ENCODE data around the gene SLC5A2. TPM values are rescaled to one million over a fixed set of nuclear protein-coding genes. Genes with fewer than 3 reads are reported as not detected.
A peak's percentile ranks its signal among the peaks of the same experiment; 100 is the strongest.

Gene SLC5A2
- total RNA-seq, 1 donor from 2014 or later: 0.60 TPM

GRCh38 chr16:31459687-31460581 lies 23.0 kb upstream of the SLC5A2 start:
- peak; percentile 97 for DNase-seq (ENCODE audit: low read depth)

DNA sequence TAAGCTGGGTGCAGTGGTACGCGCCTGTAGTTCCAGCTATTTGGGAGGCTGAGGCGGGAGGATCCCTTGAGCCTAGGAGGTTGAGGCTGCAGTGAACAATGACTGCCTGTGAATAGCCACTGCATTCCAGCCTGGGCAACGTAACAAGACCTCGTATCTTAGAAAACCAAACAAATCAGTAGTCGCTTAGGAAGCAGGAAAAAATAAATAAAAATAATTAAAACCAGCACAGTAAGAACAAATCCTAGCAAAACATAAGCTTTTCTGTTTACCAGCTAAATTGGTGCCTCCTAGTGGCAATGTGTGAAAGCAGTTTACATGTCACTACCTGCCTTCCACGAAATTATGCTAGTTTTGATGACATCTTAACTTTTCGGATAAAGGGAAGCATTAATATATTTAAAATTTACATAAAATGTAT lies 22.3 kb upstream of the SLC5A2 start:
- DNase-seq (ENCODE audit: low read depth): peak; percentile 62

DNA sequence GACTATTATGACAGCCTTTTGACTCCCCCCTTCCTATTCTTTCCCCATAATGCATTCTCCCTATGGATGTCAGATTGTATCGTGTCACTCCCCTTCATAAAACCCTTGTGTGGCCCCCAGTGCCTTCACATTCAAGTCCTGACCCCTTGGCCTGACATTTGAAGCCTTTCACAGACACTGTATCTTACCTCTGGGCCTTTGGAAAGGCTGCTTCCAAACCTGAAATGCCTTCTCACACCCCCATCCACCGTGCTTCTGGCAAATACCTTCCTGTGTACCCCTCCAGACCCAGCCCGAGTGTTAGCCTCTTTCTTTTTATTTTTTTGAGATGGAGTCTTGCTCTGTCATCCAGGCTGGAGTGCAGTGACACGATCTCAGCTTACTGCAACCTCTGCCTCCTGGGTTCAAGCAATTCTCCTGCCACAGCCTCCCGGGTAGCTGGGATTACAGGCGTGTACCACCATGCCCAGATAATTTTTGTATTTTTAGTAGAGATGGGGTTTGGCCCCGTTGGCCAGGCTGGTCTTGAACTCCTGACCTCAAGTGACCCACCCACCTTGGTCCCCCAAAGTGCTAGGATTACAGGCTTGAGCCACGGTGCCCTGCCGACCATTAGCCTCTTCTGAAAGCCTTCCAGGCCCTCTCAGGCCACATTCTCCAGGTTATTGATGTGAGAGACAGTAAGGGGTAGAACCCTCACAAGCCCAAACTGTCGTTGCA lies 21.6 kb upstream of the SLC5A2 start:
- no peak for DNase-seq (ENCODE audit: low read depth)

DNA sequence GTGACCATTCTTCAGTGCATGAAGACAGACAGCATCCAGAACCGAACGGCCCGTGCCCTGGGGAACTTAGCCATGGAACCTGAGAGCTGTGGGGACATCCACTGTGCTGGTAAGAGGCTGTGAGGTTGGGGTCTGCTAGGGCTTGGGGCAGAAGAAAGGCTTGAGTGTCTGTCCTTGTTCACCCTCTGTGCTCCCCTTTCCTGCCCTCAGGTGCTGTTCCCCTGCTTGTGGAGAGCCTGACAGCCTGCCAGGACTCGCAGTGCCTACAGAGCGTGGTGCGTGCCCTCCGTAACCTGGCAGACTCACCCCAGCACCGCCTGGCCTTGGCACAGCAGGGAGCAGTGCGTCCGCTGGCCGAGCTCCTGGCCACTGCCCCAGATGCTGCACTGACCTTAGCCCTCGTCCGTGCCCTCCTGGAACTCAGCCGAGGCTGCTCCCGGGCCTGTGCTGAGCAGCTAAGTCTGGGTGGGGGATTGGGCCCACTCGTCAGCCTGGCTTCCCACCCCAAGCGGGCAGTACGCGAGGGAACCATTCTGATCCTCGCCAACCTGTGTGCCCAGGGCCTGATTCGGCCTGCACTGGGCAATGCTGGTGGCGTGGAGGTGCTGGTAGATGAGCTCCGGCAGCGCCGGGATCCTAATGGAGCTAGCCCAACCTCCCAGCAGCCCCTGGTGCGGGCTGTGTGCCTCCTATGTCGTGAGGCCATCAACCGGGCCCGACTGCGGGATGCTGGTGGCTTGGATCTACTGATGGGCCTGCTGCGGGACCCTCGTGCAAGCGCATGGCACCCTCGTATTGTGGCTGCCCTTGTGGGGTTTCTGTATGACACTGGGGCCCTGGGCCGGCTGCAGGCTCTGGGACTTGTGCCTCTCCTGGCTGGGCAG lies 20.8 kb upstream of the SLC5A2 start:
- DNase-seq (ENCODE audit: low read depth): no peak

DNA sequence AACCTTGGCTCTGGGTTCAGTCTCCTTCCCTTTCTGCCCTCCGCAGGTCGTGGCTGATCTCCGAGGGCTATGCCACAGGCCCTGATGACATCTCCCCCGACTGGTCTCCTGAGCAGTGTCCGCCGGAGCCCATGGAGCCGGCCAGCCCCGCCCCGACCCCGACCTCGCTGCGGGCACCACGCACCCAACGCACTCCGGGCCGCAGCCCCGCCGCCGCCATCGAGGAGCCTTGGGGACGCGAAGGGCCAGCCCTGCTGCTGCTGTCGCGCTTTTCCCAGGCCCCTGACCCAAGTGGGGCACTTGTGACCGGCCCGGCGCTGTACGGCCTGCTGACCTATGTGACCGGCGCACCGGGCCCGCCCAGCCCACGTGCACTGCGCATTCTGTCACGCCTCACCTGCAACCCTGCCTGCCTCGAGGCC lies 18.6 kb upstream of the SLC5A2 start:
- no peak for DNase-seq (ENCODE audit: low read depth)

GRCh38 chr16:31464781-31465260 lies 18.1 kb upstream of the SLC5A2 start:
- DNase-seq (ENCODE audit: low read depth): no peak

- DNase-seq (ENCODE audit: low read depth): no peak
Observed at GRCh38 chr16:31465788-31466370, 17.0 kb upstream of the SLC5A2 start.

GRCh38 chr16:31466381-31466841 lies 16.5 kb upstream of the SLC5A2 start:
- DNase-seq (ENCODE audit: low read depth): no peak

DNA sequence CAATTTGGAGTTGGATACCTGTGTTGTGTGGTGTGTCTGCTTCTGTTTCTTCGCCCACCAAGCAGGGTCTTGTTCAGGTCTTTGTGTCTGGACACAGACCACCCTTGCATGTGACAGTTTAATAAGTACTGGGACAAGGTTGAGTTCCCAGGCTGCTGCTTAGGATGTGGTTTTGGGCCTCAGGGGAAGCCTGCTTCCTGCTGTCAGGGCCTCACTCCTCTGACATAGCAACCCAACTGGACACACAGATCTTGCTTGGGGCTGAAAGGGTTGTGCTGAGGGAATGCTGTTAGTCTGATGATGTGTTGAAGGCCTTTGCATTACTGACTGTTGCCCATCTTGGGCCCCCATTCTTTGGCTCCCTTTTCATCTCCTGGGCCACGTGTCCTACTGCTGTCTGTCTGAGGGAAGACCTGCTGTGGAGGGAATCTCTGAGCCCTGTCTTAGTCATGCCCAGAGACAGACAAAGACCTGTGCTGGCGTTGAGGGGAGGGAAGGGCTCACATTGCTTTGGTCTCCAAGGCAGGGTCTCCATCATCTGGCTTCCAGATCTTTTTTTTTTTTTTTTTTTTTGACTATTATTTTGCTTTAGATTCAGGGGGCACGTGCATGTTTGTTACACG lies 15.7 kb upstream of the SLC5A2 start:
- no peak for DNase-seq (ENCODE audit: low read depth)

GRCh38 chr16:31467858-31468257 lies 15.1 kb upstream of the SLC5A2 start:
- no peak for DNase-seq (ENCODE audit: low read depth)

DNA sequence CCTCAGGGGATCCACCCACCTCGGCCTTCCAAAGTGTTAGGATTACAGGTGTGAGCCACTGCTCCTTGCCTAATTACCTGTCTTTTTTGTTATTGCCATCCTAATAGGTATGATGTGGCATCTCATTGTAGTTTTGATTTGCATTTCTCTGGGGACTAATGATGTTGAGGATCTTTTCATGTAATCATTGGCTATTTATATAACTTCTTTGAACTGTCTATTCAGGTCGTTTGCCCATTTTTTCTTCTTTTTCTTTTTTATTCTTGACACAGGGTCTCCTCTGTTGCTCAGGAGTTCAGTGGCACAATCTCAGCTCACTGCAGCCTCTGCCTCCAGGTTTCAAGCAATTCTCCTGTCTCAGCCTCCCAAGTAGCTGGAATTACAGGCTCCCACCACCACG lies 12.3 kb upstream of the SLC5A2 start:
- DNase-seq (ENCODE audit: low read depth): no peak

GRCh38 chr16:31471241-31471874 lies 11.6 kb upstream of the SLC5A2 start:
- no peak for DNase-seq (ENCODE audit: low read depth)

GRCh38 chr16:31471875-31472708 lies 10.8 kb upstream of the SLC5A2 start, which contains the start of gene TGFB1I1:
TGFB1I1 (plus strand) TSS chr16:31472152; CDS start chr16:31472189, 37 bp downstream.
- DNase-seq (ENCODE audit: low read depth): no peak

- peak; percentile 68 for DNase-seq (ENCODE audit: low read depth)
Observed at GRCh38 chr16:31472709-31473203, 10.2 kb upstream of the SLC5A2 start.

GRCh38 chr16:31473264-31473984 lies 9.5 kb upstream of the SLC5A2 start:
- no peak for DNase-seq (ENCODE audit: low read depth)

- DNase-seq (ENCODE audit: low read depth): no peak
Observed at GRCh38 chr16:31474173-31474714, 8.7 kb upstream of the SLC5A2 start.

DNA sequence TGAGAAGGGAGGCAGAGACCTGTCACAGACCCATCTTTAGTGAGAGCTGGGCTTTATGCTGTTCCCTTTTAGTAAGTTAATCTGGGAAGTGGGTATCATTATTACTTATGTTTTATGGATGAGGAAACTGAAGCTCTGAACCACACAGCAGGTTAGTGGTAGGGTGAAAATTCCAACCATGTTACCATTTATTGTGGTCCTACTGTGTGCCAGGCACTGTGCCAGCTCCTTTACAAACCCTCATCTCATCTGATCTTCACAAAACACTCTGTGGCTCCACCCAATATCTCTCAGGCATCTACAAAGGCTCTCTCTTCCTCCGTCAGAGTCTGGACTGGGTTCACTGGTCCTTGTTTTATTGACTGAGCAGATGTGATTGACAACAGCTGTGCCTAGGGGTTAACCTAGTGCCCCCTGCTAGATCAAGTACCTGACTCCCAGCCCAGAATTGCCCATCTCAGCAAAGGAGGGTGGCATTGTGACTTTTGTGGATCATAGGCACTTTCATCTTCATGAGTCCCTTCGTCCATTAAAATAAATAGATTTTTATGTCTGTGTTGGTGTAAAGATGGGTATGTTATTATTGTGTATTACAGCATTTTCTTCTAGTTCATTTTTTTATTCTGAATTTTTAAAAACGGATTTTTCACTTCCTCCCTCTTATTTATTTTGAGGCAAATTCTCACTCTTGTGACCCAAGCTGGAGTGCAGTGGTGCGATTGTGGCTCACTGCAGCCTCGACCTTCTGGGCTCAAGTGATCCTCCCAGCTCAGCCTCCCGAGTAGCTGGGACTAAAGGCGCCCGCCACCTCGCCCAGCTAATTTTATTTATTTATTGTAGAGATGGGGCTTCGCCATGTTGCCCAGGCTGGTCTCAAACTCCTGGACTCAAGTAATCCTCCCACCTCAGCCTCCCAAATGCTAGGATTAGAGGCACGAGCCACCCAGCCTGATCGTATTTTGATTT lies 7.9 kb upstream of the SLC5A2 start:
- DNase-seq (ENCODE audit: low read depth): no peak

Data from renal cortical epithelial cell (primary cell).